ENCODE data around the gene LRMDA. TPM values are rescaled to one million over a fixed set of nuclear protein-coding genes. Genes with fewer than 3 reads are reported as not detected.

LRMDA gene
- total and polyA plus RNA-seq, 2 of the 13 experiments (the other 11 are each of a cell fraction or from before 2014, with no cell fraction given) = 13.4 to 22.0 TPM

DNA sequence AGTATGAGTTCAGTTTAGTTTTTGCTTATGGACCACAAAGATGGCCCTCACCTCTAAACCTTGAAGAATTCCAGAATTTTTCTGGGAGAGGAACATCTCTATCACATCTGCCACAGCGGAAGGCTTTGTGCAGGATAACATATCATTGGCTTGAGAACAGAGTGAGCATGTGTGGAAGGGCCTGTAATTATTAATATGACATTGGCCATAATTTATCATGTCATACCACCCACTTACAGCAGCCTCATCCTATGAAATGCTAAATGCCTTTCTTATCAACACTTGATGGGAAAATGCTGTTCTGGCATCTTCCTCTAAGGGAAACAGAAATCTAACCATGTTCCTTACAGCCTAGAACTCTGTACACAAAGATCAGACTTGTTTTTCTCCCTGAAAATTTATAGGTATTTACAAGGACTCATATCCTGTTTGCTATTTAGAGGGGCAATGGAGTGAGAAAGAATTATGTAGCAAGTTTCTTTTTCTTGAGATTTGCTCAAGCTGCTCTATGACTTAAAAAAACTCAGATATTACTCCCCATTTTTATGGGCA is 817.3 kb downstream of the LRMDA start (continued):
- no peak for TF ChIP-seq ZNF407 (CRISPR knock-in tag; IDR thresholded peaks at IDR 0.05; ENCODE audit: not compliant biosample characterization)
- TF ChIP-seq, protein P1, sequence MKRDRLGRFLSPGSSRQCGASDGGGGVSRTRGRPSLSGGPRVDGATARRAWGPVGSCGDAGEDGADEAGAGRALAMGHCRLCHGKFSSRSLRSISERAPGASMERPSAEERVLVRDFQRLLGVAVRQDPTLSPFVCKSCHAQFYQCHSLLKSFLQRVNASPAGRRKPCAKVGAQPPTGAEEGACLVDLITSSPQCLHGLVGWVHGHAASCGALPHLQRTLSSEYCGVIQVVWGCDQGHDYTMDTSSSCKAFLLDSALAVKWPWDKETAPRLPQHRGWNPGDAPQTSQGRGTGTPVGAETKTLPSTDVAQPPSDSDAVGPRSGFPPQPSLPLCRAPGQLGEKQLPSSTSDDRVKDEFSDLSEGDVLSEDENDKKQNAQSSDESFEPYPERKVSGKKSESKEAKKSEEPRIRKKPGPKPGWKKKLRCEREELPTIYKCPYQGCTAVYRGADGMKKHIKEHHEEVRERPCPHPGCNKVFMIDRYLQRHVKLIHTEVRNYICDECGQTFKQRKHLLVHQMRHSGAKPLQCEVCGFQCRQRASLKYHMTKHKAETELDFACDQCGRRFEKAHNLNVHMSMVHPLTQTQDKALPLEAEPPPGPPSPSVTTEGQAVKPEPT (CRISPR knock-in tag; IDR thresholded peaks at IDR 0.05; ENCODE audit: low read depth) = no peak

Data from HepG2 (cell line).